Neuronal stem cell (in vitro differentiated cells): ENCODE measurements around the gene PTPRT.

Experiments used
- DNase-seq: peaks from one replicate; pipeline ENCODE4 v3.0.0-alpha.2; 2013; ENCODE audit warnings: low spot score
- H2AFZ ChIP-seq: one replicate; pipeline ENCODE4 v1.6.1; 2013; ENCODE audit warnings: mild to moderate bottlenecking, low read length, inconsistent platforms
- H2AK5ac ChIP-seq: 2 replicates; pipeline ENCODE4 v1.6.1; 2013; ENCODE audit warnings: low read depth, mild to moderate bottlenecking, inconsistent platforms, low read length, moderate library complexity, mixed read lengths
- H2BK120ac ChIP-seq: 2 replicates; pipeline ENCODE4 v1.6.1; 2013; ENCODE audit warnings: low read depth, mild to moderate bottlenecking, inconsistent platforms, low read length, moderate library complexity, mixed read lengths
- H2BK12ac ChIP-seq: one replicate; pipeline ENCODE4 v1.6.1; 2013; ENCODE audit warnings: low read length, inconsistent platforms
- H2BK15ac ChIP-seq: 2 replicates; pipeline ENCODE4 v1.6.1; 2013; ENCODE audit warnings: mild to moderate bottlenecking, low read length, inconsistent platforms, mixed read lengths
- H2BK5ac ChIP-seq: one replicate; pipeline ENCODE4 v1.6.1; 2013; ENCODE audit warnings: inconsistent platforms, mild to moderate bottlenecking, low read length, moderate library complexity
- H3K14ac ChIP-seq: one replicate; pipeline ENCODE4 v1.6.1; 2013; ENCODE audit warnings: low read length, inconsistent platforms
- H3K18ac ChIP-seq: 2 replicates; pipeline ENCODE4 v1.6.1; 2013; ENCODE audit warnings: low read length, inconsistent platforms
- H3K23ac ChIP-seq: 2 replicates; pipeline ENCODE4 v1.6.1; 2013; ENCODE audit warnings: low read depth, mild to moderate bottlenecking, mixed read lengths, low read length, inconsistent platforms; ENCODE audit not compliant: poor library complexity
- H3K27ac ChIP-seq: replicated peaks from 3 replicates; pipeline ENCODE4 v1.5.1; 2013; ENCODE audit warnings: low read length, inconsistent platforms
- H3K27me3 ChIP-seq, 3 experiments: 2 replicates each; pipeline ENCODE4 v1.6.1; 2013; ENCODE audit warnings: low read length in 3 of 3, mild to moderate bottlenecking in 2 of 3, inconsistent platforms in 1 of 3, low read depth in 1 of 3, mixed read lengths in 1 of 3, moderate library complexity in 1 of 3; ENCODE audit not compliant: control insufficient read depth in 3 of 3, insufficient read depth in 3 of 3
- H3K36me3 ChIP-seq, 2 donors: replicated peaks in 1 of 2; 2 replicates each; pipeline ENCODE4 v1.6.1; 2013; ENCODE audit warnings: low read length in 2 of 2; ENCODE audit not compliant: control insufficient read depth in 2 of 2, insufficient read depth in 2 of 2
- H3K4ac ChIP-seq: 2 replicates; pipeline ENCODE4 v1.6.1; 2013; ENCODE audit warnings: inconsistent platforms, mild to moderate bottlenecking, low read length, moderate library complexity
- H3K4me1 ChIP-seq, 2 donors: 1 replicate in 1 of 2; 2 replicates in 1 of 2; pipeline ENCODE4 v1.6.1; 2013; ENCODE audit warnings: low read length in 2 of 2, low read depth in 1 of 2; ENCODE audit not compliant: control insufficient read depth in 2 of 2, insufficient read depth in 1 of 2
- H3K4me2 ChIP-seq: one replicate; pipeline ENCODE4 v1.6.1; 2013; ENCODE audit warnings: mild to moderate bottlenecking, low read length, inconsistent platforms; ENCODE audit not compliant: insufficient read depth, poor library complexity, severe bottlenecking
- H3K4me3 ChIP-seq, 2 donors: 2 replicates each; pipeline ENCODE4 v1.5.1; 2013; ENCODE audit warnings: low read length in 2 of 2, mild to moderate bottlenecking in 2 of 2, inconsistent platforms in 1 of 2, moderate library complexity in 1 of 2
- H3K79me1 ChIP-seq: one replicate; pipeline ENCODE4 v1.6.1; 2013; ENCODE audit warnings: low read depth, mild to moderate bottlenecking, inconsistent platforms, low read length, moderate library complexity
- H3K9ac ChIP-seq: one replicate; pipeline ENCODE4 v1.6.1; 2013; ENCODE audit warnings: mild to moderate bottlenecking, low read depth, low read length, inconsistent platforms; ENCODE audit not compliant: poor library complexity
- H3K9me3 ChIP-seq, 2 donors: replicated peaks in 1 of 2; 2 replicates each; pipeline versions ENCODE3 to v1.6.1; 2013; ENCODE audit warnings: low read length in 2 of 2, mild to moderate bottlenecking in 2 of 2, inconsistent platforms in 1 of 2, low read depth in 1 of 2, mixed read lengths in 1 of 2, moderate library complexity in 1 of 2; ENCODE audit not compliant: control insufficient read depth in 2 of 2, insufficient read depth in 1 of 2
- H4K8ac ChIP-seq: one replicate; pipeline ENCODE4 v1.6.1; 2013; ENCODE audit warnings: low read depth, mild to moderate bottlenecking, inconsistent platforms, low read length, moderate library complexity
- H4K91ac ChIP-seq: one replicate; pipeline ENCODE4 v1.6.1; 2013; ENCODE audit warnings: low read length, low read depth, mild to moderate bottlenecking, inconsistent platforms; ENCODE audit not compliant: poor library complexity
- WGBS, 2 donors: extraction: QIAGEN DNeasy Blood & Tissue Kit; methylation state at CpG; one replicate each; pipeline ENCODE4 v1.1.7; 2013; ENCODE audit warnings: missing lambda C conversion rate in 2 of 2, mixed read lengths in 1 of 2; ENCODE audit not compliant: insufficient read length in 2 of 2, insufficient replicate concordance in 1 of 2; ENCODE audit errors: extremely low coverage in 2 of 2; 5-methylcytosine and 5-hydroxymethylcytosine counted together

PTPRT gene

GRCh38 chr20:42581311-42581710 lies 608.4 kb downstream of the PTPRT start:
- Histone ChIP-seq H3K27me3 (no peaks in the 10 kb centered on the region), H3K4ac (no peak overlapping the region), H2BK12ac (no peak overlapping the region), H2AK5ac (no peak overlapping the region), H3K36me3 (no peaks in the 10 kb centered on the region), H3K4me2 (no peak overlapping the region), H3K23ac (no peak overlapping the region), H2BK120ac (no peak overlapping the region), H3K9me3 (no peaks in the 10 kb centered on the region), H2BK15ac (no peak overlapping the region), H3K4me1 (peaks cover 0 to 2% of the 10 kb centered on the region in 2 donors), H3K79me1 (no peaks in the 10 kb centered on the region), H3K14ac (no peak overlapping the region), H4K91ac (no peak overlapping the region), H3K4me3 (no peak overlapping the region), H2BK5ac (no peak overlapping the region), H3K27ac (no peak overlapping the region), H2AFZ (no peak overlapping the region), H3K9ac (no peak overlapping the region), H3K18ac (no peak overlapping the region), H4K8ac (no peak overlapping the region)
- no CpG with 5 or more reads among the region's 3 CpGs for WGBS, 2 donors
- no peak for DNase-seq

GRCh38 chr20:42576167-42576566 lies 613.5 kb downstream of the PTPRT start:
- Histone ChIP-seq H2BK120ac (no peak overlapping the region), H4K91ac (no peak overlapping the region), H3K14ac (no peak overlapping the region), H3K4me1 (peaks cover 0 to 2% of the 10 kb centered on the region in 2 donors), H3K4me2 (no peak overlapping the region), H3K18ac (no peak overlapping the region), H4K8ac (no peak overlapping the region), H2AK5ac (no peak overlapping the region), H2BK5ac (no peak overlapping the region), H2AFZ (no peak overlapping the region), H3K36me3 (no peaks in the 10 kb centered on the region), H2BK12ac (no peak overlapping the region), H3K79me1 (no peaks in the 10 kb centered on the region), H3K27ac (no peak overlapping the region), H3K9me3 (peaks cover 0 to 2% of the 10 kb centered on the region in 2 donors), H2BK15ac (no peak overlapping the region), H3K23ac (no peak overlapping the region), H3K4ac (no peak overlapping the region), H3K4me3 (no peak overlapping the region), H3K27me3 (no peaks in the 10 kb centered on the region), H3K9ac (no peak overlapping the region)
- WGBS, 2 donors = no CpG with 5 or more reads among the region's 7 CpGs
- DNase-seq = no peak

GRCh38 chr20:42572320-42573016 lies 617.2 kb downstream of the PTPRT start:
- H3K9me3 ChIP-seq = peaks cover 0 to 2% of the 10 kb centered on the region in 2 donors
- no CpG with 5 or more reads among the region's 2 CpGs for WGBS, 2 donors

GRCh38 chr20:42567409-42567808 lies 622.3 kb downstream of the PTPRT start:
- no CpG with 5 or more reads among the region's 1 CpG for WGBS, 2 donors
- Histone ChIP-seq H3K23ac (no peak overlapping the region), H2AFZ (no peak overlapping the region), H2BK5ac (no peak overlapping the region), H3K4me1 (no peaks in the 10 kb centered on the region), H3K9ac (no peak overlapping the region), H2BK120ac (no peak overlapping the region), H3K4me2 (no peak overlapping the region), H3K14ac (no peak overlapping the region), H4K8ac (no peak overlapping the region), H3K27ac (no peak overlapping the region), H3K36me3 (no peaks in the 10 kb centered on the region), H3K27me3 (peaks cover 0 to 2% (median 0%) of the 10 kb centered on the region in 3 experiments), H3K18ac (no peak overlapping the region), H2AK5ac (no peak overlapping the region), H3K4ac (no peak overlapping the region), H3K4me3 (no peak overlapping the region), H2BK15ac (no peak overlapping the region), H2BK12ac (no peak overlapping the region), H3K79me1 (no peaks in the 10 kb centered on the region), H4K91ac (no peak overlapping the region), H3K9me3 (no peaks in the 10 kb centered on the region)
- DNase-seq = no peak

More at GRCh38 chr20:42572320-42573016, 617.2 kb downstream of the PTPRT start:
- no peak overlapping the region for H2BK12ac ChIP-seq
- H3K18ac ChIP-seq = no peak overlapping the region
- H3K14ac ChIP-seq = no peak overlapping the region
- no peak overlapping the region for H3K27ac ChIP-seq
- no peak overlapping the region for H2AFZ ChIP-seq
- H3K36me3 ChIP-seq = no peaks in the 10 kb centered on the region
- H2AK5ac ChIP-seq = no peak overlapping the region
- H3K4ac ChIP-seq = no peak overlapping the region
- no peak overlapping the region for H4K91ac ChIP-seq
- DNase-seq = no peak
- no peak overlapping the region for H2BK120ac ChIP-seq
- H3K4me3 ChIP-seq = no peak overlapping the region
- H3K9ac ChIP-seq = no peak overlapping the region
- no peak overlapping the region for H2BK5ac ChIP-seq
- H2BK15ac ChIP-seq = no peak overlapping the region
- no peak overlapping the region for H3K4me2 ChIP-seq
- H3K23ac ChIP-seq = no peak overlapping the region
- H3K27me3 ChIP-seq = peaks cover 0 to 2% (median 0%) of the 10 kb centered on the region in 3 experiments
- H3K4me1 ChIP-seq = peaks cover 0 to 2% of the 10 kb centered on the region in 2 donors
- H4K8ac ChIP-seq = no peak overlapping the region
- H3K79me1 ChIP-seq = no peaks in the 10 kb centered on the region
